GOT3 (cell line): ENCODE data around the gene THOC7.

Experiments
- DNase-seq: peaks from one replicate; lab custom pipeline; 2025; ENCODE audit warnings: mixed read lengths; lab: John Stamatoyannopoulos, UW

Gene THOC7

GRCh38 chr3:63845215-63845614 lies 18.4 kb downstream of the THOC7 start:
- no peak for DNase-seq

GRCh38 chr3:63842127-63842526 lies 21.5 kb downstream of the THOC7 start:
- no peak for DNase-seq

GRCh38 chr3:63841704-63842103 lies 21.9 kb downstream of the THOC7 start:
- DNase-seq: no peak

GRCh38 chr3:63832395-63832794 lies 31.2 kb downstream of the THOC7 start:
- no peak for DNase-seq

DNA sequence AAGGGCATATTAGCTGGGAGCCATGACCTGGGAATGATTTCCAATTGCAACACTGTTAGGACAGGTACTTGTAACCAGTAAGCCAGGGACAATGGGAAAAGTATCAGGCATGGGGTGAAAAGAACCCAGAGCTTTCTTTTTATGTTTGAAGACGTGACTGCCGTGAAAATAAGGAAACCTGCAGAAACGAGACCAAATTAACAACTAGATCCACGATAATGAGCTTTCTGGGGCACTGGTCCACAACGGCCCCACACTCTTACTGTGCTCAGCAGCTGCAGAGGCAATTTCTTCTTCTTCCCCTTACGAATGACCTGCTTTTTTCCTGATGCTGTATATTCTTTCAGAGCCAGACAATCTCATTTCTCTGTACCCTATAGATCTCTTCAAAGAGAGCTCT lies 33.1 kb downstream of the THOC7 start:
- DNase-seq: no peak

- no peak for DNase-seq
Observed at GRCh38 chr3:63824309-63824708, 39.3 kb downstream of the THOC7 start.

DNA sequence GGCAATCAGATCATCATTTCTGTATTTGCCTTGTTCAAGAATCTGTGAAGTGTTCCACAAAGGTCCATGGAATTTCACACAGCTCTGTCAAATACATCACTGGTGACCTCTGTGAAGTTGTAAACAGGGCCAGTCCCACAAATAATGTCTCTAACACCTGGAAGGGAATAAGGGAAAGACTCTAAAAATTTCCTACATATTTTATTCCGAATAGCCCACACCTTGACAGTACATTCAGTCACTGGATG lies 44.5 kb downstream of the THOC7 start, which contains the start of gene C3orf49:
Gene C3orf49 (plus strand): TSS at position 149 of the 248 bp plus-strand sequence. CDS start 173 bp downstream, outside the sequence.
- DNase-seq: no peak

DNA sequence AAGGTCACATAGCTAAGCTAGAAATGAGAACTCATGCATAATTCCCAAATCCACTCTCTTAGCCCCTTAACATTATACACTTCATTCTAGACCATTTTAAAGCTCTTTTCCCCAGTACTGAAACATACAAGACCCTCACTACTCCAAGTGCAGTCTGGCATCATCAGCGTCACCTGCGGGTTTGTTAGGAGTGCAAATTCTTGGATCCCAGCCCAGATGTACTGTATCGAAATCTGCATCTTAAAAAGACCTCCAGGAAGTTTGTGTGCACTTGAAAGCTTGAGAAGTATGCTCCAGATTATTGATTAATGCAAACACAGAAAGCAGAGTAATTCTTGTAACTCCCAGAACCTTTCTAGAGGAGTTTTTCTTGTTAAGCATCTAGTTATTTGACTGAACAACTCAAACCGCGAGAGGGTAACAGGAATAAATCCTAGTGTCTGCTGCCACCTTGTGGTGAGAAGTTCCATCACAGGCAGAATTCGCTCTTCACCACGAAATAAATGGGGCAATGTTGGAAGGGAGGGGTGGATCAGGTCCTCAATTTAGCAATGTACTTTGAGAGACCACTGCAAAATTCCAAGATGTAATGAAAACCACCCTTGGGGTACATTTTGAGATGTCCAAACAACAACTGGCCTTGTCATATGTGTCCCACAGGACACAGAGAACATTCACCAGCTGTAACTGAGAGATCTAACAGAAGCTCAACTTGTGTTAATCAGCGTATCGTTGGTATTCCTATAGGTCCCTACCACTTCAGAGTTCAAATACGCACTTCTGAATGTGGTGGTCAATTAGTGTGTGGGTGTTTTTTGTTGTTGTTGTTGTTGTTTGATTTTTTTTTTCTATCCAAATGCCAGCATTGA lies 45.1 kb downstream of the THOC7 start:
- no peak for DNase-seq

- no peak for DNase-seq
Observed at GRCh38 chr3:63817225-63817624, 46.4 kb downstream of the THOC7 start.

DNA sequence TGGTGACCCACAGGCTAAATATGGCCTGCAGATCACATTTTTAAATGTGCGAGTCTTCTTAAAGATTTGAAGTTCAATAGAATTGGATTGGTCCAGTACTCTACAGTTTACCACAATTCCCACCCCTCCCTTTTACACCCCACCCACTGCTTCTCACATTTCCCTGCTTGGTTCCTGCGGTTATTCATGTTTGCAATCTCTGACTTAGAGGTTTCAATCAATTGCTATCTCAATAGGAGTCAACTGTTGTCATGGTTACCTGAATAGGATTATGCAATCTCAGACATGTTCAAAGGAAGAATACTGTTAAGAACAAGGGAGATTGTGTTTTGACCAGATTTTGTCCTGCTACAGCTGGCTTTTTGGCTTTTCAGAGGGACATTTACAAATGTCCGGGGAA lies 49.4 kb downstream of the THOC7 start:
- no peak for DNase-seq

GRCh38 chr3:63809607-63810006 lies 54.0 kb downstream of the THOC7 start:
- no peak for DNase-seq

- DNase-seq: no peak
Observed at GRCh38 chr3:63808633-63809032, 55.0 kb downstream of the THOC7 start.

DNA sequence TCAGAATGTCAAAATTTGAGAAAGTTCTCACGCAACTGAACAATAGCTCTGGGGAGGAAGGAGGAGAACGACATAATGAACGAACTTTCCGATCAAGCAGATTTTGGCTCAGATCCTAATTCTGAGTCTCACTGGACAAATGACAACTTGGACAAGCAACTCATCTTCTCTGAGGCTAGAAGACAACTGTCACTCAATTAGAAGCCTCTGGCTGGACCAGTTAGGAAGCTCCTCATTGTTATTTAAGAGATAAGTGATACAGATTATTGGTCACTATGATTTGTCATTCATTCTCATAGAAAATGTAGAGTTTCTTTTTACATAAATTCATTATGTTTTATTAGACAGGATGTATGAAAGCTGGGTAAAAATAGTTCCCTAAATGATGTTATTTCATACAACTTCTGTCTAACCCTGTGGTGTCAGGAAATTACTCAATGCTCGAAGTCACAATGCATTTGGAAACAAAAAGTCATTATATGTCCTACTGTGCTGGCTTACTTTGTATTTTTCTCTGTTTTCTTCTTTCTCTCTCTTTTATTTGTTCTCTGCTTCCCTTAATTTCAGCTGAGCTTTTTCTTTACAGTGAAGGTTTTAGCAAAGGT lies 55.5 kb downstream of the THOC7 start:
- no peak for DNase-seq

GRCh38 chr3:63803911-63804310 lies 59.7 kb downstream of the THOC7 start:
- no peak for DNase-seq

DNA sequence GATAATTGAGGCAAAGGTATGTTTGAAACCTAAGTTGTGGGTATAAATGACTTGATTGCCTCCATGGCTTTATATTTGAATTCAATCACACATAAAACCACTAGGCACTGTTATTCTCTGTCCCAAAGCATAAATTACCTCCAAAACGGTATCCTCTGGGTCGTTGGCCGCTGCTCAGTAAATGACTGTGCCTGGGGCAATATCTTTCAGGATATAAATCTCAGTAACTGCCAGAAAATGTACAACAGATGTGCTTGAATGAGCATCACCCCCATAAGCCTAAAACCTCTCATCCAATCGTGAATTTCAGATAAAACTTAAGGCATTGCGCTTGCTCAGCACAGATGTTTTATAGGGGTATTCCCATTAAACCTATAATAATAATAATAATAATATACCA lies 63.5 kb downstream of the THOC7 start:
- no peak for DNase-seq

DNA sequence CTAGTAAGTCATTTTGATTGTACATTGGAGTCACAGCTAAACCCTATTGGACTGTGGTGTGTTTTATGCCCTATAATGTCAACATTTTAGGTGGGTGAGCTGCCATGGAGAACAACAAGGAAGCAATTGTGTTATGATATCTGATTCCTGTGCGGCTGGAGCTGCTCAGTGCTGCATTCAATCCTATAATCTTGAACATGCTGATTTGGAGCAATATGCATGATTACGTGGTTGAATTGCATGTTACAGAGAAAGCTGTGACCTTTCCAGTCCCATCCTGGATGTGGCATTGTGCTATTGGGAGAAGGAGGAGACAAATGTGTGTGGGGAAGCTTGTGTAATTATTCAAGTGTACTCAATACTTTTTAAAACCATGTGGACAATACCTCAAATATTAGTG lies 64.7 kb downstream of the THOC7 start:
- DNase-seq: no peak

- DNase-seq: no peak
Observed at GRCh38 chr3:63798544-63798943, 65.1 kb downstream of the THOC7 start.

DNA sequence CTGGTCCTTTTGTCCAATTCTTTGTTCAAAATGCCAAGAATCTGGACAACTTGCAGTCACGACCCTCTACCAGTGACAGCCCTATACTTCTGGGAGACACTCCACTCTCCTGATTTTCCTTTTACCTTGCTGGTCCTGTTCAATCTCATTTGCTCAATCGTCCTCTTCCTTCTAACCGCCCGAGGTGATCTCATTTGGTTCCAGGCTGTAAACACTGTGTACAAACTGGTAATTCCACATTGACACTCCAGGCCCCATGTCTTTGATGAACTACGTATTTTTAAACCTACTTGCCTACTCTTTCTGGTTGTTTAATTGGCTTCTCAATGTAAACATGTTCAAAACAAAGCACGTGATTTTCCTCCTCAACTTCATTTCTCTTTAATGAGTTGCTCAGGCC lies 68.2 kb downstream of the THOC7 start:
- DNase-seq: no peak

- no peak for DNase-seq
Observed at GRCh38 chr3:63791974-63792373, 71.6 kb downstream of the THOC7 start.
